Cardiac fibroblast (primary cell): Measurements from ENCODE around the gene POMGNT2.
"Not testable (repeated sequence)": the region's sequence is repeated elsewhere in the genome, so short reads cannot be mapped to it uniquely, and the experiment has no call there.

Source experiments
- DNase-seq, 2 donors: peaks; one replicate each; pipeline versions ENCODE4 v3.0.0 to v3.0.0-alpha.2; 2010; ENCODE audit warnings: low read depth in 2 of 2
- H3K4me3 ChIP-seq, 2 donors: replicated peaks in 1 of 2; 1 replicate in 1 of 2; 2 replicates in 1 of 2; pipeline ENCODE4 v1.5.1; 2011; ENCODE audit warnings: low read depth in 2 of 2, low read length in 2 of 2, mild to moderate bottlenecking in 2 of 2, moderate library complexity in 1 of 2
- CTCF ChIP-seq: IDR thresholded peaks from one replicate; pipeline ENCODE4 v1.5.1; 2011; ENCODE audit warnings: low read depth, mild to moderate bottlenecking, low read length, inconsistent platforms

The POMGNT2 gene

GRCh38 chr3:43074482-43074881 lies 31.4 kb downstream of the POMGNT2 start:
- TF ChIP-seq CTCF, result no peak
- no peak overlapping the region for H3K4me3 ChIP-seq
- DNase-seq, result no peak

GRCh38 chr3:43073836-43074220 lies 32.1 kb downstream of the POMGNT2 start:
- no peak for TF ChIP-seq CTCF
- DNase-seq, result no peak
- H3K4me3 ChIP-seq, result no peak overlapping the region

- no peak for DNase-seq
- no peak for TF ChIP-seq CTCF
These were observed 32.6 kb downstream of the POMGNT2 start for GRCh38 chr3:43073116-43073835.

GRCh38 chr3:43072361-43072760 lies 33.5 kb downstream of the POMGNT2 start:
- no peak for DNase-seq
- no peak overlapping the region for H3K4me3 ChIP-seq
- no peak for TF ChIP-seq CTCF

More at GRCh38 chr3:43073116-43073835, 32.6 kb downstream of the POMGNT2 start:
- H3K4me3 ChIP-seq, result no peak overlapping the region

- DNase-seq, result peak in 1 of 2 donors; percentile 4
- TF ChIP-seq CTCF, result peak; percentile 60
- no peak overlapping the region for H3K4me3 ChIP-seq
These were observed 34.5 kb downstream of the POMGNT2 start for GRCh38 chr3:43071313-43071893.

- not testable (repeated sequence) for DNase-seq, H3K4me3 ChIP-seq
These were observed 35.2 kb downstream of the POMGNT2 start for GRCh38 chr3:43070670-43071069.

- no peak for TF ChIP-seq CTCF
- no peak for DNase-seq
- H3K4me3 ChIP-seq, result no peak overlapping the region
These were observed 42.8 kb downstream of the POMGNT2 start for GRCh38 chr3:43063114-43063513.
